ENCODE results near the gene WDR54.
"Not testable (repeated sequence)": the region's sequence is repeated elsewhere in the genome, so short reads cannot be mapped to it uniquely, and the experiment has no call there.

WDR54 gene

DNA sequence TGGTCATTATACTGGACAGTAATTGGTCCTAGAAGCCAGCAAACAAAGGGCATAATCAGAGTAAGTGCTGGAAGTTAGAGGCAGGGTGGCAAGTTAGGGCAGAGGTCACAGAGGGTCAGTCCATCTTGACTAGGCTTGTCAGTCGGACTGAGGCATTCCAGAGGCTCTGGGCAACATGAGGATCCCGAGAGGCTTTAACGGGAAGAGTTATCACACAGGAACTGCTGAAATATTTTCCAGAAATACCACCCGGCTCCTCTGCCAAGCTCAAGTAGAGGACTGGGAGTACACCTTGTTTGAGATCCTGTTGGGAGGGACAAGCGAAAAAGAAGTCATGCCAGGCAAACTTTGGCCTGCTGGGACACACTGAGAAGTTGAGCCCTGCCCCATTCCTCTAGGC, 13.8 kb upstream of the WDR54 start:
- DNase-seq: no peak

DNA sequence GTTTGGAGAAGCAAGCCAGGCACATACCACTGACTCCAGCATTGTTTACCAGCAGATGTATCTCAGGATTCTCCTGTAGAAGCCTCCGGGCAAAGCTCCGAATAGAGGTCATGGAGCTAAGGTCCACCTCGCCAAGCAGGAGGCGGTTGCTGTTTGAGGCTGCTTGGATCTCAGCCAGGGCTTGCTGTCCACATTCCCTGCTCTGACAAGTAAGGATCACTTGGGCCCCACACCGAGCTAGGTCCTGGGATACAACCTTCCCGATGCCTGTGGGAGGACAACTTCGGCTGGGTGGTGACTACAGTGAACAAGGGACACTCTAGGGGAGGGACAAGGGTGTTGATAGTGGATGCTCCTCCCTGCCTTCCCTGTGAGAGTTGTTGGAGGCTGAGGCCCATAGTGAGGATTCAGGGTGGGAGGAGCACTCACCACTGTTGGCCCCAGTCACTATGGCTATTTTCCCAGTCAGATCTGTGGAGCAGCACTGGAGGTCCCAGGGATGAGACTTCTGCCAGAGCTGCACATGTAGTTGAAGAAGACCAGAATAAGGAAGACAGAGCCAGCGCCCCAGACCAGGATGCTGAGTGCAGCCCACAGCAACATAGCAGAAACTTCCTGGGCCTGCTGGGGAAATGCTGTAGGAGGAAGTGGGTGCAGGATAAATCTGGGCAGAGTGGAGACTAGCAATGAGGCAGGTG, 8.4 kb upstream of the WDR54 start:
- no peak for DNase-seq

DNA sequence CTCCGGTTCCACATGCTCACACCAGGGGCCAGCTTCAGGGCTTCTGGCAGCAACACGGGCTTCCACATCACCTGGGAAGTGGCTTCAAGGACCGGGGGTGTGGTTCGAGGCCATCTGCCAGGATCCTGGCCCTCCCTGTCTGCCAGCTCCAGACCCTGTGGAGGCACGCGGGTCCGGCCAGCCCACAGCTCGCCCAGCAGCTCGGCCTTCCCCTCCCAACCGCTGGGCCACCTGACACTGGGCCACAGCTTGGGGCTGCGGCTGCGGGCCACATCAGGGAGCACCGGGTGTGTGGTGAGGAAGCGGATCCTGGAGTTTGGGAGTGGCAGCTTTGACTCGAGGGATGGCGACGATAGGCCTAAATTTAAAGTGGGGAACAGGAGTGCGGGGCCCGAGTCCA, 7.1 kb upstream of the WDR54 start:
- no peak for DNase-seq

DNA sequence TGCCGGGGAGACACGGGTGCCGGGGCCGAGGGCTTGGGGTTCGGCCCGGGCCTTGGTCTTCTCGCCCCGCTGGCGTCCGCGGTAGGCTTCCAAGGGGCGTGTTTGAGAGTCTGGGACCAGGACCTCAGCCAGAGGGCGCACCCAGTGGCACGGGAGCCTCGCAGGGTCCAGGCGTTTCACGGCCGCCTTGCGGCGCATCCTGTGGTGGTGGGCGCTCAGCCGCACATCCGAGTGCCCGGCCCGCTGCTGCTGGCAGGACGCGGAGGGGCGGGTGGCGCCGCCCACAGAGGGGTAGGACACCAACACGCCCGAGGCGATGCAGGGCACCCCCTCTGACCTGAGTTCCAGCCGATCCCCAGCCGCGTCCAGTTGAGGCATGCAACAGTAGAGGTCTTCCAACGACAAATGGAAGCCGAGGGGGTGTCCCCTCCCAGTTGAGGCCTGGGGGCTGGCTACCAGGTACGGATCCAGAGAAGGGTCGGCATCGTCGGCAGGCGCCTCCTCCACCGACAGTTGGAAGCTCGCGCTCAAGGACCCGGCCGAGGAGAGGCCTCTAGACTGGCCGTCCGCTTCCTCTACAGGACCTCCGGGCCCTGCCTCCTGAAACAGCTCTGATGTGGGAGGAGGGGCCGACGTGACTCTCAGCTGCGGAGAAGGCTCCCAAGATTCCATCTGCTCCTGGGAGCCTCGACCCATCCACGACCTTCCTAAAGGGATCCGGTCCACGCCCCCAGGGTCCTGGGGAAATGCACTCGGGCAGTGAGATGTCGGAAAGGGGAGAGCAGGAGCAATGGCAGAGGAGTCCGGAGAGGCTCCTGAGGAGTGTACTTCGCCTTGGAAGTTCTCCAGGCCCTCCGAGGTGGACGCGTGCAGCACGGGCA, 6.4 kb upstream of the WDR54 start:
- no peak for DNase-seq

DNA sequence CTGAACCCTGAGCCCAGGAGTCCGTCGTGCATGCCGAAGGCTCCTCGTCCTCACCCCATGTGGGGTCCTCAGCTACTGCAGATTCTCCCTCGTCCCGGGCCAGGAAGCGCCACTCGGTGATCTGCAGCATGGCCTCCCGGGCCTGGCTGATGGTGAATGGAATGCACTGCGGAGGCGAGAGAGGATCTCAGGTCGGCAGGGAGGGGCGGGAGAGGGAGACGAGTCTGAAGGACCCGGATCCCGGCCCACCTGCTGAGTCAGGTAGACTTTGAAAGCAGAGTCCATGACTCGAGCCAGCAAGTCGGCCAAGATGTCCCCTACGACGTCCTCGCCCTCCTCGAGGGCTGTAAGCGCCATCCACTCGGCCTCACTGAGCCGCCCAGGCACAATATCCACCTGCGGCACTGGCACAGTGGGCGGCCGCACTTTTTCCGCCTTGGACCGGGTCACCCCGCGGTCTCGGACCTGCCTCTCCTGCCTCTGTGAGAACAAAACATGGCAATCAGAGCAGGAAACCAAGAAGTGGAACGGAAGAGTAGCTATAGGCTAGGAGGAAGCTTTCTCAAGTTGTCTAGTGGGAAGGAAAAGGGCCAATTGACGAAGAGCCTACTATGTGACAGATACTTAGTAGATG, 5.7 kb upstream of the WDR54 start:
- DNase-seq: no peak

DNA sequence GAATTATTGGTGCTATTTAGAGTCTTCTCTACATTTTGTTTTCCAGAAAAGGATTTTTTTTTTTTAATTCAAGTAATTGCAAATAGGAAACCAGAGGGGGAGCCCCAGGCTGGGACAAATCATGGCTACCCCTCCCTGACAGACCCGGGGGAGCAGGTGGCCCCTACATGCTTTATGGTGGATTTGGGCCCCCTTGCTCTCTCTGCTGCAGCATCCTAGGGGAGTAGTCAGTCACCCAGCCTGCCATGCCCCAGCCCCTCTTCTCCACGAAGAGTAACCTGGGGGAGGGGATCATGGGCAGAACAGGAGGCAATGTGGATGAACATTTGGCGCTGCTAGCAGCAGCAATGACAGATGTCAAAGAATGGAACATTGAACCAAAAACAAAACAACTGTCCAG, 4.8 kb upstream of the WDR54 start:
- DNase-seq: no peak

DNA sequence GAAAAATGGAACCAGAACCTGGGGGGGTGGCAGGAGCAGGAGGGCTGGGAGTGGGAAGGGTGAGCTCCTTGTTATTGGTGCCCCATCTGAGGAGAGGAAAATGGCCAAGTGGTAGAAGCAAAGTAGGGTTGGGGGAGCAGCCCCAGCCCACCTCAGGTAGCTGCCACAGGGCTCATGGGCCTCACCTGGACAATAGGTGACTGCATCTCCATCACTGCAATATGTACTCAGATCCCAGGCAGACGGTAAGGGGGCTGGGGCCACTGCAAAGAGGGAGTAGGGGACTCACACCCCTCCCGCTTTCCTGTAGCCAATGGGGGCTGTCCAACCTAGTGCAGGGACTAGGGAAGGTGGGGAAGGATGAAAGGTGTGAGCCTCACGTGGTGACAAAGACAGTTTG, 4.3 kb upstream of the WDR54 start:
- no peak for DNase-seq

DNA sequence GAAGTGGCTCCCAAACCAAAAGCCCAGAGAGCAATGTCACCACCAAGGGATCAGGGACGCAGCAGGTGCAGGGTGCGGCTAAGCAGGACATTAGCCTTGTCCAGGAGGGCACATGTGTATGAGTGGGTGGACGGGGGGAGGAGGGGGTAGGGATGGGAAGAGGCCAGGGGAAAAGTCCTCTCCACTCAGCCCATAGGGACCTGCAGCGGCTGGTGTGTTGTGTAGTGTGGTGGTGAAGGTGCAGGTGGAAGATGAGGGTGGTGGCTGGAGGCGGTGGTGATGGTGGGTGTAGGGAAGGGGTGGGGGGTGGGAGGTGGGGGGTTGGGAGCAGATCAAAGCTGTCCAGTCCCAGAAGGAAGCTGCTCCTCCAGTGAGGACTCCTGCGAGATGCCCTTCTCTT, 3.8 kb upstream of the WDR54 start:
- DNase-seq: no peak

DNA sequence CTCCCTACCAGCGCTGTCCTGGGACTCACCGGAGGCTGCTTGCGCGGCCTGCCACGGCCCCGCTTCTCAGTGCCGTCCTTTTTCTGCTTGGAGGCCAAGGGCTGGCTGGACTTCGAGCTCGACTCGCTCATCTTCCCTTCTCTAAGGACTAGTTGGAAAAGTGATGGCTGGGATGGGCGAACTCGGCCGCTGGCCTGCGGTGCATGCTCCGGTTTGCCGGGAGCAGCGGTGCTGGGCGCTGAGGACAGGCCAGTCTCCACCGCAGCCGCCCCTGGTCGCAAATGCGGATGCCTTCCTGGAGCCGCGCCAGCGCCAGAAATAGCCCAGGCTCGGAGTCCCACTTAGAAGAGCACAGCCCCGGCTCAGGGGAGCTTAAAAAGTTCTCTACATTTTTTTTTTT, 3.2 kb upstream of the WDR54 start:
- no peak for DNase-seq

DNA sequence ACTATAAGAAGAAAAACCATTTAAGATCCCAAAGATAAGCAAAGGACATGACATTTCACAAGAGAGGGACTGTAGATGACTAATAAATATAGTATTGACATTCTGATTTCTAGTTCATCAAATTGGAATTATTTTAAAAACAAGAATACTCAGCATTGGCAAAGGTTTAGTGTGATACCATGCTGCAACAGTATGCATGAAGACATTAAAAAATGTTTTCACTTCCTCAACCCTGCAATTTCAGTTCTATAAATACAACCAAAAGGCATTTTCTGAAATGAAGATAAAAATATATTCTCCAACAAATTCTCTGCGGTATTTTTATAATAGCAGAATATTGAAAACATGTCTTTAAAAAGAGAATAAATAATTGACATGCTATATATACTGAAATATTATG, 2.2 kb upstream of the WDR54 start:
- DNase-seq: no peak

DNA sequence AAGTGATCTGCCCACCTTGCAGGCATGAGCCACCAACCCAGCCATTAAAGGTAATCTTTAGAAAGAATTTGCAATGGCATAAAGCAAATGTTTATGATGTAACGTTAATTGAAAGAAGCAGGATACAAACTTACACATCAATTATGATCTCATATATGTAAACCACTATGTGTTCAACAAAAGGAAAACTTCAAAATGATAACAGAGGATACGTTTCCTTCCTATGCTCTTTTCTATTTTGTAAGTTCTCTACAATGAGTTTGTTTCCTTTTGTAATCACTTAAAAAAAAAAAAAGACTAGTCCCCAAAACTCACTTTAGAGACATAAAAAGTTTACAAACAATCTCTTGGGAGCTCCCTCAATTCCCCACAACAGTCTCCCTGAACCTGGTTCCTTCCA, 1.5 kb upstream of the WDR54 start:
- no peak for DNase-seq

DNA sequence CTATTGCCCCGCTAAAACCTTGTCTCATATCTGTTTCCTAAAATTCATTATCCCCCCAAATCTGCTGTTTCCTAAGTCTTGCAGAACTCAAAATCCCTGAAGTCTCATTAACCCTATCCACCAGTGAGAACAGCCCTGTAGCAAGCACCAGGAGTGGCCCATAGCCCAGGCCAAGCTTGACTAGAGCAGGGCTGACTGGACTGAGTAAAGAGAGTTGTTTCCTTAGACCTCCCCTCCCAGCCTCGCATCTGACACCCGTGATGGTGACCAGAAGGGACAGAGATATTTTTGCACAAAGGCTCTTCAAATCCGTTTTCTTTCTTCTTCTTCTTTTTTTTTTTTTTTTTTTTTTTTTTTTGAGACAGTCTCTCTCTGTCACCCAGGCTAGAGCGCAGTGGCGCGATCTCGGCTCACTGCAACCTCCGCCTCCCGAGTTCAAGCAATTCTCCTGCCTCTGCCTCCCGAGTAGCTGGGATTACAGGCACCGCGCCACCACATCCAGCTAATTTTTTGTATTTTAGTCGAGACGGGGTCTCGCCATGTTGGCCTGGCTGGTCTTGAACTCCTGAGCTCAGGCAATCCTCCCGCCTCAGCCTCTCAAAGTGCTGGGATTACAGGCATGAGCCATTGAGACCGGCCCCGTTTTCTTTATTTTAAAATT, 957 bp upstream of the WDR54 start:
- not testable (repeated sequence) for DNase-seq

DNA sequence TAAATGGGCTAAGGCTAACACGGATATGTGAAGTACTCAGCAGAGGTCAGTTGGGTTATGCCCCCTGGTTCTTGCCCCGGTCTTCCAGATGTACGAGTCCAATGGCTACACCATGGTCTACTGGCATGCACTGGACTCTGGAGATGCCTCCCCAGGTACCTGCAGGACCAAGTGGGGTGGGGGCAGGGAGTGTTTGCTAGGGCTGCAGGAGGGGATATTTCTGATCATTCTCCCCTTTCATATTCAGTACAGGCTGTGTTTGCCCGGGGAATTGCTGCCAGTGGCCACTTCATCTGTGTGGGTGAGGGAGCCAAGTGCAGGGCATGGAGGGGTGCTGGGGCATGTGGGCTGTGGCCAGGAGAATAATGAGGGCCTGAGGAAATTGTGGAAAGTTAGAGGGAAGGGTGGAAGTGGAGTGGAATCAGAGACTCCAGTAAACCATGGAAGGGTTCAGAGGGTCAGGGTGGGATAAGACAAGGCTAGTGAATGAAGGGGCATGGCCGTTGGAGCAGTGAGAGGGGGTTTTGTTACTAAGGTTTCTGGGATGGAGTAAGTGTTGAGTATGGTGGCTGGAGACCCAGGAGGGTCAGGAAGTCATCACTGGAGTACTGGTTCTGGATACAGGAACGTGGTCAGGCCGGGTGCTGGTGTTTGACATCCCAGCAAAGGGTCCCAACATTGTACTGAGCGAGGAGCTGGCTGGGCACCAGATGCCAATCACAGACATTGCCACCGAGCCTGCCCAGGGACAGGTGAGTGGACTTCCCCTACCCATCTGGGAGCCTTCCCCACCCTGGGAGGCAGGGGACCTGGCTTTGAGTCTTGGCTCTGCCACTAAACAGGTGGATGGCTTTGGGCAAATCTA, 1.9 kb downstream of the WDR54 start:
- no peak for DNase-seq

DNA sequence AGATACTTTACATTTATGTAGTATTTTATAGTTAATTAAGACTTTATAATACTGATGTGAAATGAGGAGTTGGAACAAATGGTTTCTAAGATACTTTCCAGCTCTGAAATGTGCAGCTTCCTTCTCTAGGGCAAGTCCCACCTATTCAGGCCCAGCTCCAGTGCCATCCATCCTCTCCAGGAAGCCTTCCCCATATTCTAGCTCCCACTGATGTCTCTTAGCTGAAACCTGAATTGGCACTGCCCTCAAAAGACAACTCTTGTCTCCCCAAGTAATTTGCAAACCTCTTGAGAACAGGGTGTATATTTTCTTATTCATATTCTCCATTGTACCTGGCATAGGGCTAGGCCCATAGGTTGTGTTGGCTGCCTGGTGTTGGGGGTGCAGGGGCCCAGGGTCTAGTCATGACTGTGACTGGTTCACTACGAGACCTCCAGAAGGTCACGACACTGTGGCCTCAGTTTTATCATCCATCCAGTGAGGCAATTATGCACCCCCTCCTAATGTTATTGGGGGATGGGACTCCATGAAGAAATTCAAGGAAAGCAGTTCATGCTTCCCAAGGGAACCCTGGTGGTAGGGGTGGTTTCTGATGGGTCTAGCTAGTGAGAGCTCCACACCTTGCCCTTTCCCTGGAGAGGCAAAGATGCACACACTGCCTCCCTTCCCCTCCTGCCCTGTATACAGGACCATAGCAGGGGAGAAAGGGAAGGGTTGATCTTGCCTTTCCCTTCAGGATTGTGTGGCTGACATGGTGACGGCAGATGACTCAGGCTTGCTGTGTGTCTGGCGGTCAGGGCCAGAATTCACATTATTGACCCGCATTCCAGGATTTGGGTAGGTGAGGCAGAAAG, 2.8 kb downstream of the WDR54 start:
- DNase-seq: no peak

DNA sequence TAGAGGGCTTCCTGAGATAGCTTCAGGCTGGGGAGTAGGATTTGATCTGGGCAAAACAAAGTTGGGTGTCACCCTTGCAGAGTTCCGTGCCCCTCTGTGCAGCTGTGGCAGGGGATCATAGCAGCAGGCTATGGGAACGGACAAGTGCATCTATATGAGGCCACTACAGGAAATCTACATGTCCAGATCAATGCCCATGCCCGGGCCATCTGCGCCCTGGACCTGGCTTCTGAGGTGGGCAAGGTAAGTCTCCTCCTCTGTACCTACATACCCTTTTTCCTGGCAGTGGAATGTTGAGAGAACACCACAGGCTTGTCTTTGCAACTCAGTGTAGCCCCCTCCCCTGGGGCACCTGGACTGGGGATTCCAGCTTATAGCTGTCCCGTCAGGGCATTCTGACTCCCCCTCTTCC, 3.5 kb downstream of the WDR54 start:
- no peak for DNase-seq

DNA sequence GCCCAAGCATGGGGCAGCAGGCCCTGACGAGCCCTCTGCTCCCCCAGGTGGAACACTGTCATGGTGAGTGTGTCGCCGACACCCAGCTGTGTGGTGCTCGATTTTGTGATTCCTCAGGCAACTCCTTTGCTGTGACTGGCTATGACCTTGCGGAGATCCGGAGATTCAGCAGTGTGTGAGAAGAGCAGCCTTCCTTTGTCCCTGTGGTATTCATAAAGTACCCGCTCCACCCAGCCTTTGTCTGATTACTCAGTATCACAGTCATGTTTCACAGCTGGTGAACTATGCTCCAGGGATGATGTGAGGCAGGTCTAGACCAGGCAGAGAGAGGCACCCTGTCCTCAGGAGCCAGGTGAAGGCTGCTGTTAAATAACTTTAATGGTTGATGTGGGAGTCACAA, 4.0 kb downstream of the WDR54 start:
- no peak for DNase-seq

DNA sequence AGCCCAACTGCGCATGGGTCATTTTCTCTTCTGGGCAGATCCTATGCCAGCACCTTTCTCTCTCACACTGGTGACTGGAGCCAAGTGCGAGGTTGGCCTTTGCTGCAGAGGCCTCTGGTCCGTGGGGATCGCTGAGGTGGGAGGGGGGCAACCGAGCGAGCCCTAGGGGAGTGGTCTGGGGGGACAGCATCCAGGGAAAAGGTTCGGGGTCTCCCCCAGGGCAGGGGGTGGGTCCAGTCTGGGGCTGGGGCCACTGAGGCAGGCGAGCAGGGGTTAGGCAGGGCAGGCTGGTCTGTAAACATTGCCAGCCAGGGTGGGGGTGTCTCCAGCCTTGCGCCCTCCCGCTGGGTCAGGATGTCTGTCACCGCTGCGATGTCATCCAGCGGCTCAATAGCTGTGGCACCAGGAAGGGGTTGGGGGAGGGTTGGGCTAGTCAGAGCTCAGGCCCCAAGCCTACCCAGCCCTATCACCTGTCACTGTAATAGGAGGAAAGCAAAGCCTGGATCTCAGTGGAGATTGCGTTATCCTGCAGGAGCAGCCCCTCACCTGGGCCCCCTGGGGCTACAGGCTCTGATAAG, 4.7 kb downstream of the WDR54 start:
- no peak for DNase-seq

DNA sequence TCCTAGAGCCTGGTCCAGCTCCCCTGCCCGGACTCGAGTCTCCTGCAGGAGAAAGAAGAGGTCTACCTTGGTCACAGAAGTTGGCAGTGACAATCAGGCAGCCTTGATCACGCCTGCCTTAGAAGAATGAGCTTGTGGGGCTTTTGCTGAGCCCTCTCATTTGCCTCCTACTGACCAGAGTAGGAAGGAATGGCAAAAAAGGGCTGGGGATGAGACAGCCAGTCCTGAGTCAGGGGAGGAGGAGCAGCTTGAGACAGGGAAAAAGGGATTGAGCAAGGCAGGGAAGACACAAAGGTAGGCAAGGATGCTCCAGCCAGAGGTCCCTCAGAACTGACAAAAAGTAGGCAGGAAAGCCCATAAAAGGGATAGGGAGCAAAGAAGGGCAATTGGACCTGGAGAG, 6.0 kb downstream of the WDR54 start:
- DNase-seq: no peak

DNA sequence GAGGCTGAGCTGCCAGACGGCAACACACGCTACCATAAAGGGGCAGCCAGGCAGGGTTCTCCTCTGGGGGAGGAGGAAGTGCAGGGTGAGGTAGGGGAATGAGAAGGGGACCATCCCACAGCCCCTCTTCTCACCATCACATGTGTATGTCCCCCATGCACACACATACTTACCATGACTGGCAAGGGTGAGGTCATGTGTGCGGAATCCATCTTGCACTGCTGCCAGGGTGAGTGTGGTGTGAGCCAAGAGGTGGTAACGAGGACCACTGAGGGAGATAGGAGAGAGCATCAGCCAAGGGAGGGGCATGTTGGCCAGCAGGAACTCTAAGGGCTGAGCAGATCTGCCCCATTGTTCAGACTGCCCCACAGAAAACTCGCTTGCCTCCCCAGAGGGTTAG, 7.1 kb downstream of the WDR54 start:
- no peak for DNase-seq

DNA sequence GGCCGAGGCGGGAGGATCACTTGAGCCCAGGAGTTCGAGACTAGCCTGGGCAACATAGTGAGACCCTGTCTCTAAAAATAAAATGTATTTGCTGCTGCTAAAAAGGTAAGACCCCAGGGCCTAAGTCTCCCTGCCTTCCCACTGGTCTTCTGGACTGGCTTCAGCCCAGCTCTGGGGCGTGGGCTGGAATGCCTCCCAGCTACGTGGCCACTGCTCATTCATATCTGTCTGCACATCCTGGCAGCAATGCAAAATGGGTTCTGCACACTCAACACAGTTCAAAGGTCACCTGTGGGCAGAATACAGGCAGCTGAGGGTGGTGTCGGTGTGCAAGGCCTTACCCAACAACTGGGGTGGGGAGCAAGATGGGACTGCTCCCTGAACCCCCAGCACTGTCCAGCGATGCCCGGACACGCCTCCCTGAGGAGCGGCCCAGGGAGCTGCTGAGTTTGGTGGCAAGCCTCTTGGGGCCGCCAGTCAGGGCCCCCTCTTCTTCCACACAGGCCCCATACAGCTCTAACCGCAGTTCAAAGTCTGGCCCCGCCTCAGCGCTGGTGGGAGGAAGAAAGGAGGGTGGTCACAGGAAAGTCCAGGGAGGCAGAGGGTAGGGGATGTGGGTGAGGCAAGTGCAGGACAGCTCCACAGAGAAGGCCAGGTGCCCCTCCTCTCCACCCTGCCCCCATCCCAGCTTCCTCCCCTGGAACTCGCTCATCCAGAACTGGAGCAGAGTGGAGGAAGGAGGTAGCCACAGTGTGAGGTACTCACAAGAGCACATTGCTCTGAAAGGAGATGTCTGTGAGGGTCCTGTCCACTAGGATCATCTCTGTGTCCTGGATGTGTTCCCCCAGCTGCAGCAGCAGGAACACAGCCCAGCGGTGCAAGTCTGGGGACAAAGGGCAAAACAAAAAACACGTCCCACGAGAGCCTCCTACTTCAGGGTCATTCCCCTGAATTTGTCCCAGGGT, 8.2 kb downstream of the WDR54 start:
- DNase-seq: no peak

Data from CD4-positive, alpha-beta T cell treated with Interleukin-4 for 4 hours (primary cell).